Fibroblast of gingiva (primary cell): ENCODE measurements around the gene ABCD2.
"Not testable (repeated sequence)": the region's sequence is repeated elsewhere in the genome, so short reads cannot be mapped to it uniquely, and the experiment has no call there.

Source experiments
- DNase-seq: peaks from one replicate; pipeline ENCODE4 v3.0.0-alpha.2; 2011; ENCODE audit warnings: low read depth

ABCD2 gene

DNA sequence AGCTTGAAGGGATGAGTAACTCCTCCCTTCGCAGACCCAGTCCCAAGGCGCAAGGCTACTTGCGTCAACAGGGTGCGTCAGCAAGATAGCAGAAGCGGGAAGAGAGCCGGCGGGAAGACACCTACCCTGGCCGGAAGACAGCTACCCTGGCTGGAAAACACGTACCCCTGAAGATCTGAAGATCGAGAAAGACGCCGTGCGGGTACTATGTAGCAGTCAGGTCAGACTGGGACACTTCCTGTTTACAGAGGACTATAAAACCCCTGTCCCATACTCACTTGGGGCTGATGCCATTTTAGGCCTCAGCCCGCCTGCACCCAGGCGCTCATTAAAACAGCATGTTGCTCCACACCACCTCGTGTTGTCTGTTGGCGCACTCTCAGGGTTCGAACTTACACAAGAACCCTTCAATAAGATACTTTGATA is 80.9 kb downstream of the ABCD2 start:
- no peak for DNase-seq

DNA sequence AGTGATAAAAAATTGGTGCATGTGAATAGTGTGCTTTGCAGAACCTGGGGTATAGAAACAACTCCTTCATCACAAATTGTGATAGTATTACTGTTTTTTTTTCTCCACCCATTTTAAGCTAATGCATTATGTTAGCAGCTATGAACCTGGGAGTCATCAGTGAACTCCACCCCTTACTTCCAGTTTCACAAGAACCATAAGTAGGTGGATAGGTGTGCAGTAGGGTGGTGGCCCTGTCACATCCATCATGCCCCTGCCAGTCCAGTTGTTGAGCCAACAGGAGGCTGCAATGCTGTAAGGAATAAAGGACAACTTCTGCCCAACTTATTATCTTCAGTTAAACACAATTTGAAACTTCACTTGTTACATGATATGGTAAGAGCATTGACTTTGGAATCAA is 85.7 kb downstream of the ABCD2 start:
- no peak for DNase-seq

DNA sequence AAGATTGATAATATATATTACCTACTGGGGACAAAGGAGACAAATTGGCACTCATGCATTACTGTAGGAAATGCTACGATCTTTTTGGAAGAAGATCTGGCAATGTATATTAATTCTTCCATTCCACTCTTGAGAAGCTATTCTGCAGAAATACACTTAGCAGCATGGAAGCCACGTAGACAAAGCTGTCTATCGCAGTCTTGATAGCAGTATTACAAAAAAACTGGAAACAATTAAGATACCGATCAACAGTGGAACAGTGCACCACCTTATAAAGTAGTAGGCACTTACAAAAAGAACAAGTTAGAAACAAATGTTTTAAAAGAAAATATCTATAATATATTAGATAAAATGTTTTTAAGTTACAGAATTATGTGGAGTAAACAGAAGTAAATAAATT is 87.2 kb downstream of the ABCD2 start:
- DNase-seq: no peak

DNA sequence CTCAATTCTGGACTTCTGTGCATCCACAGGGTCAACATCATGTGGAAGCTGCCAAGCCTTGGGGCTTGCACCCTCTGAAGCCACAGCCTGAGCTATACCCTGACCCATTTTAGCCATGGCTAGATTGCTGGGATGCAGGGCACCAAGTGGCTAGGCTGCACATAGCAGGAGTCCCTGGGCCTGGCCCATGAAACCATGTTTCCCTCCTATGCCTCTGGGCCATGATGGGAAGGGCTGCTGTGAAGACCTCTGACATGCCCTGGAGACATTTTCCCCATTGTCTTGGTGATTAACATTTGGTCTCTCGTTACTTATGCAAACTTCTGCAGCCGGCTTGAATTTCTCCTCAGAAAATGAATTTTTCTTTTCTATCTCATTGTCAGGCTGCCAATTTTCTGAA is 92.6 kb downstream of the ABCD2 start:
- DNase-seq: no peak

DNA sequence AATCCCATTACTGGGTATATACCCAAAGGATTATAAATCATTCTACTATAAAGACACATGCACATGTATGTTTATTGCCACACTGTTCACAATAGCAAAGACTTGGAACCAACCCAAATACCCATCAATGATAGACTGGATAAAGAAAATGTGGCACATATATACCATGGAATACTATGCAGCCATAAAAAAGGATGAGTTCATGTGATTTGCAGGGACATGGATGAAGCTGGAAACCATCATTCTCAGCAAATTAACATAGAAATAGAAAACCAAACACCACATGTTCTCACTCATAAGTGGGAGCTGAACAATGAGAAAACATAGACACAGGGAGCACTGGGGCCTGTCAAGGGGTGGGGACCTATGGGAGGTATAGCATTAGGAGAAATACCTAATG is 97.4 kb downstream of the ABCD2 start:
- not testable (repeated sequence) for DNase-seq

DNA sequence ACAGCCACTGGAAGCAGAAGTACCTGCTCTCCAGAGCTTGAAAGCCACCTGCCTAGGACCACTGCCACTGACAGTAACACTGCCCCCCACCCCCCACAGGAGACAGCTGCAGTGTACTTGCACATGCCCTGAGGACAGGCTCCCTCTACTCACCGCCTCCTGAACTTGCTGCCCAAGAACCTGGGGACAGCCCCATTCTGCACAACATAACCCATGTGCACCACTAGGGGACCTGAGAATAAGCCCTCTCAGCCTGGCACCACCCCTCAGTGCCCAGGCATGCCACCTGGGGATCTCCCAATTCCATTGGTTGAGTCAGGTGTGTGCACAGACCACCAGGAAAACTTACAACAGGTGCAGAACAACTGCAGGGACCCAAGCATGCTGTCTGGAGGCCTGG is 109.6 kb downstream of the ABCD2 start:
- DNase-seq: no peak

DNA sequence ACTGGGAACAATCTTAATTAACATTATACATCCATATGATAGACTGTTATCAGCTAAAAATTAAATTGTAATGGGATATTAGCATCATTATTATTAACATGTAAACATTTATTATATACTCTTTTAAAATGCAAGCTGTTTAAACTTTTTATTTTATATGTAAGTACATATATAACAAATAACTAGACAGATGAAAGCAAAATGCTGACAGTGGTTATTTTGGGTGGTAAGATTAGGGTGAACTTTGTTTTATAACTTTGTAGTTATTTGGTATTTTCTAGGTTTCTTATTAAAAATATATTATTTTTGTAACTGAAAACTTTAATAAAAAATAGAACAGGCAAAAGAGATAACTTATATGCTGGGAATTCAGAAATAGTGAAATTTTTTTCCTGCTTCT is 114.0 kb downstream of the ABCD2 start:
- no peak for DNase-seq

DNA sequence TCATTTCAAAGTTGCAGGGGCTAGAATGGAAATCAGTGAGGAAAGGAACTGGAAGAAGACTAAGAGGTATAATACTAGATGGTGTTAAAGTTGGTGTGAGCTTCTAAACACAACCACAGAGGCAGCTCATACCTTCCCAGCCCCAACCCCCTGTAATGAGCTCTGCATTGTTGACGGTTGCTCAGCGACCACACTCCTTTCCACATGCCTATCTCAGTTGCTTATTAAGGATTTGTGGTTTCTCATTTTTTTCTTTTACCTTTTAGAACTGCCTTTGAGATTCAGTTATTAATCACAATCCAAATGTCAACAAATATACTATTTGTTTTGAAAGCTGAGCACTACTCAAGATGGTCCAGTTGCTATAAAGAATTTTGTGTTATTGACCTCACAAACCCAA is 114.6 kb downstream of the ABCD2 start:
- DNase-seq: no peak

DNA sequence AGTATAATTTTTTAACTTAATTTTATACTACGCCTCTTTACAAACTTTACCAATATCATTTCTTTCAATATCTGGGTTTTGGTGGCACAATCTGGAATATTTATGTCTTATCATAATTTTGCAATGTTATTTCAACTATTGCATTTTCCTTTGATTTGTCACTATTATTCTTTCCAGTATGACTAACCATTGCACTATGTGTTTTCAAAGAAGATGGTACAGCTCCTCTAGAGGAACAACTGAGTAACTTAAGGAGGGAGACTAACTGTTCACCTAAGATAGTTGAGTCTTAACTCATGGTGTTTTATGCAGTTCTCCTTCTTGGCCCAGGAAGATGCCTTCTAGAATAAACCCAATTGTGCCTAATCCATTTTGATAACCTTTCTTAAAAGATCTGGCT is 116.2 kb downstream of the ABCD2 start:
- peak; percentile 27 for DNase-seq

DNA sequence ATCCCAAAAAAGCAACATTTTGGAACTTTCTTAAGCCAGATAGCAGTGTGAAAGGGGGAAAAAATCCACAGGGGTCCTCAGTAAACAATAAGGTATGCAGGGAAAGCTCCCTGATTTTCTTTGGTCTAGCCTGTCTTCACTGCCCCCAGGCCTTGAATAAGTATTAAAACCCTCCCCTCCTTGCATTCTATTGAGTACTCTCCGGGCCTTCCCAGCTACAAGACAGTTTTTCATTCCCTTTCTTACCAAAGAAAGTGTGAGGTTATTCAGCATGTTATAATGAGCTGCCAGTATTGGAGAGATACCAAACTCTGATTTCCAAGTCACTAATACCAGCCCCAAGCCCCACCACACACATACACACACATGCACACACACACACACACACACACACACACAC is 116.9 kb downstream of the ABCD2 start:
- DNase-seq: no peak
